Left ventricle myocardium inferior (tissue), 1 donor: ENCODE data around the gene MKKS. TPM values are rescaled to one million over a fixed set of nuclear protein-coding genes. Genes with fewer than 3 reads are reported as not detected.

Experiments used
- DNase-seq: peaks from one replicate; pipeline ENCODE4 v3.0.0-alpha.2; 2020
- H3K27ac ChIP-seq: fragments of 200-600 bp; replicated peaks from 2 replicates; pipeline ENCODE4 v1.8.0; 2021
- H3K27me3 ChIP-seq: fragments of 200-600 bp; 2 replicates; pipeline ENCODE4 v1.8.0; 2021; ENCODE audit warnings: low read depth
- H3K36me3 ChIP-seq: fragments of 200-600 bp; 2 replicates; pipeline ENCODE4 v1.8.0; 2021
- H3K4me1 ChIP-seq: fragments of 200-600 bp; 2 replicates; pipeline ENCODE4 v1.8.0; 2021
- H3K4me3 ChIP-seq: fragments of 200-600 bp; 2 replicates; pipeline ENCODE4 v1.8.0; 2021; ENCODE audit warnings: mild to moderate bottlenecking, moderate library complexity
- H3K9me3 ChIP-seq: fragments of 200-600 bp; replicated peaks from 2 replicates; pipeline ENCODE4 v1.8.0; 2021
- intact Hi-C: fragments of 100-400 bp; cut with micrococcal nuclease; formaldehyde crosslinking; loops from one replicate; pipeline ENCODE4 v1.11.0; 2022
- total RNA-seq: library from RNA; stranded (reverse); fragmentation: NEBNext Ultra II Directional; extraction: Animal tissue kit (Norgen Biotek cat#: 25700); gene quantifications from one replicate; pipeline ENCODE4 v1.2.1, GENCODE V29; 2021
- TF ChIP-seq, protein P1 (sequence below): fragments of 200-600 bp; IDR thresholded peaks from 2 replicates; pipeline ENCODE4 v1.8.0; 2021; ENCODE audit warnings: antibody characterized with exemption, mild to moderate bottlenecking, borderline replicate concordance
- donor health status: DM: no; HTN: yes; CAD: no; lungs with severe emphysema.

Gene MKKS
- total RNA-seq, 1 donor from 2014 or later, result 28.3 TPM

DNA sequence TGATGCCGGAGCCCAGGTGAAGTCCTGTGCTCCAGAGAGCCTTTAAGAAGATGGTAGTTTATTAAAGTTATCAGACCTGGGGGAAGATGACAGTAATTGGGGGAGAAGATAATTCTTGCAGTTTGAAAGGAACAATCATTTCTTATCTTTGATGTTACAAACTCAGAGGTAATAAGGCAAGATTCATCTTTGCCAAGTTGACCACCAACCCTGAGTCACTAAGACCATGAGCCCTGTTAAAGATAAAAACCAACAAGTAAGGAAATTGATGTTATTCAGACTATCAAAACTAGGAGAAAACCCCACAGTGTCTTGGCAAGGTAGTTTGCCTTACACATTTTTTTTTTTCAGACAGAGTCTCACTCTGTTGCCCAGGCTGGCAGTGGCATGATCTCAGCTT, 73.1 kb downstream of the MKKS start:
- H3K36me3 ChIP-seq, result no peaks in the 10 kb centered on the region
- intact Hi-C loops, result no loop called here
- H3K27ac ChIP-seq, result no peak overlapping the region
- TF ChIP-seq, protein P1, sequence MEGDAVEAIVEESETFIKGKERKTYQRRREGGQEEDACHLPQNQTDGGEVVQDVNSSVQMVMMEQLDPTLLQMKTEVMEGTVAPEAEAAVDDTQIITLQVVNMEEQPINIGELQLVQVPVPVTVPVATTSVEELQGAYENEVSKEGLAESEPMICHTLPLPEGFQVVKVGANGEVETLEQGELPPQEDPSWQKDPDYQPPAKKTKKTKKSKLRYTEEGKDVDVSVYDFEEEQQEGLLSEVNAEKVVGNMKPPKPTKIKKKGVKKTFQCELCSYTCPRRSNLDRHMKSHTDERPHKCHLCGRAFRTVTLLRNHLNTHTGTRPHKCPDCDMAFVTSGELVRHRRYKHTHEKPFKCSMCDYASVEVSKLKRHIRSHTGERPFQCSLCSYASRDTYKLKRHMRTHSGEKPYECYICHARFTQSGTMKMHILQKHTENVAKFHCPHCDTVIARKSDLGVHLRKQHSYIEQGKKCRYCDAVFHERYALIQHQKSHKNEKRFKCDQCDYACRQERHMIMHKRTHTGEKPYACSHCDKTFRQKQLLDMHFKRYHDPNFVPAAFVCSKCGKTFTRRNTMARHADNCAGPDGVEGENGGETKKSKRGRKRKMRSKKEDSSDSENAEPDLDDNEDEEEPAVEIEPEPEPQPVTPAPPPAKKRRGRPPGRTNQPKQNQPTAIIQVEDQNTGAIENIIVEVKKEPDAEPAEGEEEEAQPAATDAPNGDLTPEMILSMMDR, result no peak
- H3K4me3 ChIP-seq, result no peak overlapping the region
- H3K4me1 ChIP-seq, result peaks cover 10% of the 10 kb centered on the region
- DNase-seq, result no peak
- peaks cover 37% of the 10 kb centered on the region for H3K27me3 ChIP-seq
- peaks cover 10% of the 10 kb centered on the region for H3K9me3 ChIP-seq

DNA sequence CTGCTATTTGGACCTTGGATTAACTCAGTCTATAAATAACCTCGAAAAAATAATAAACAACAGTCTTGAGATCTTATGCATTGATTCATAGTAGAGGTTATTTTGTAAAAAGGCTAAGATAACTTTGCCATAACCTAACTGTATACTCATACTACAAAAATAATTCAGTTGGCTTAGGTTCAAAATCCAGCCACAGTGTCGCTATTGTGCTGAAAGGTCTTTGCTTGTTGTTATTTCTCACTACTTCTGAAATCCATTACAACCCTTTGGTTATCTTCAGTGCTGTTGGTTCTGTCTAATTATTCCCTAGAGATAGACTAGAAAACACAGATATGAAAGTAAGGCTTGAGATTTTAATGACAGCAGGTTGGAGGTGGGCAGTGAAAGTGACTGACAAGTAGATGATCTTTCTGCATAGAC, 74.4 kb downstream of the MKKS start:
- Histone ChIP-seq H3K27me3 (peaks cover 26% of the 10 kb centered on the region), H3K4me3 (no peak overlapping the region), H3K9me3 (peaks cover 10% of the 10 kb centered on the region), H3K36me3 (no peaks in the 10 kb centered on the region), H3K4me1 (peaks cover 10% of the 10 kb centered on the region), H3K27ac (no peak overlapping the region)
- TF ChIP-seq, protein P1, result no peak
- intact Hi-C loops, result no loop called here
- DNase-seq, result no peak

DNA sequence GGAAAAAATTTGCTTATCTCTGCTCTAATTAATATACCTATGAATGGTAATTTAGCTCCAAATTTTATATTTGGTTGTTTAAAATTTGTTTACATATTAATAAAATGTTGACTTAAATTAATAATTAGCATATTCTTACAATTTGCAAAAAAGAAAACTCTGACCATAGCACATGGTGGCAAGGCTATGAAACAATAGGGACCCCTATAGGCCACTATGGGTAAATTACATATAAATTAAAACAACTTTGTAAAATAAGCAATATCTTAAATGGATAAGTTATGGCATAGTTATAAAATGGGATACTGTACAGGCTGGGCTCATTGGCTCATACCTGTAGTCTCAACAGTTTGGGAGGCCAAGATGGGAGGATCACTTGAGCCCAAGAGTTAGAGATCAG, 76.0 kb downstream of the MKKS start:
- TF ChIP-seq, protein P1, result peak; percentile 38
- intact Hi-C loops, result no loop called here
- Histone ChIP-seq H3K27me3 (peaks cover 11% of the 10 kb centered on the region), H3K9me3 (peaks cover 3% of the 10 kb centered on the region), H3K36me3 (no peaks in the 10 kb centered on the region), H3K27ac (no peak overlapping the region), H3K4me1 (peaks cover 16% of the 10 kb centered on the region), H3K4me3 (no peak overlapping the region)
- no peak for DNase-seq

DNA sequence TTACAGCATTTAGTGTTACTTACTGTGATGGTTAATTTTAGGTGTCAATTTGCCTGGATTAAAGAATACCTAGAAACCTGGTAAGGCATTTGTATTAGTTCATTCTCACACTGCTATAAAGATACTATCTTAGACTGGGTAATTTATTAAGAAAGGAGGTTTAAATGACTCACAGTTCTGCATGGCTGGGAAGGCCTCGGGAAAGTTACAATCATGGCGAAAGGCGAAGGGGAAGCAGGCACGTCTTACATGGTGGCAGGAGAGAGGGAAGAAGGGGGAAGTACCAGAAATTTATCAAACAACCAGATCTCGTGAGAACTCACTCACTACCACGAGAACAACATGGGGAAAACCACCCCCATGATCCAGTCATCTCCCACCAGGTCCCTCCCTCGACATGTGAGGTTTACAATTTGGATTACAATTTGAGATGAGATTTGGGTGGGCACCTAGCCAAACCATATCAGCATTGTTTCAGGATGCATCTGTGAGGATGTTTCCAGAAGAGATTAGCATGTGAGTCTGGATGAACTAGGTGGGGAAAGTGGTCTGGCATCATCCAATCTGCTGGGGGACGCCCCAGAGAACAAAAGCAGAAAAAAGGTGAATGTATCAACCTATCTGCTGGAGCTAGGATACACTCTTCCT, 76.8 kb downstream of the MKKS start:
- peaks cover 19% of the 10 kb centered on the region for H3K4me1 ChIP-seq
- DNase-seq, result no peak
- H3K27me3 ChIP-seq, result peaks cover 12% of the 10 kb centered on the region
- intact Hi-C loops, result no loop called here
- H3K4me3 ChIP-seq, result no peak overlapping the region
- no peak overlapping the region for H3K27ac ChIP-seq
- no peaks in the 10 kb centered on the region for H3K36me3 ChIP-seq
- TF ChIP-seq, protein P1, result no peak
- no peaks in the 10 kb centered on the region for H3K9me3 ChIP-seq

DNA sequence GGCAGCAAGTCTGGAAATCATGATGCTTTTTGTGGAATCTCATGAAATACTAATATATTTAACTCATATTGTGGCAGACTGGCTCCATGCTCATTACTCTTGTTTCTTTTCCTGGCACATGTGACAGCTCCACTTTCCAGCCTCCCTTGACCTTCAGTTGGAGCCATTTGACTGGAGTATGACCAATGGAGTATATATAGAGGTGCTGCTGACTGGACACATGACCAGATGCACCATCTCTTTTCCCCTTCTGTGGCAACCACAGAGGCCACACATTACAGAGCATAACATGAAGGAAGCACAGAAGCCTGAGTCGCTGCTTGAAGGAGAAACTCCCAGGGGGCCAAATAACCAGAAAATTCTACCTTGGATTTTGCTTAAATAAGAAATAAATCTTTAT, 77.4 kb downstream of the MKKS start:
- Histone ChIP-seq H3K9me3 (no peaks in the 10 kb centered on the region), H3K27me3 (peaks cover 12% of the 10 kb centered on the region), H3K27ac (no peak overlapping the region), H3K4me1 (peaks cover 23% of the 10 kb centered on the region), H3K36me3 (no peaks in the 10 kb centered on the region), H3K4me3 (no peak overlapping the region)
- TF ChIP-seq, protein P1, result no peak
- DNase-seq, result no peak
- intact Hi-C loops, result no loop called here
